ENCODE data around the gene MRPL21. TPM values are rescaled to one million over a fixed set of nuclear protein-coding genes. Genes with fewer than 3 reads are reported as not detected.

Gene MRPL21
- total and polyA plus RNA-seq, 3 experiments from 2014 or later = 96.3 to 104 (median 101) TPM

DNA sequence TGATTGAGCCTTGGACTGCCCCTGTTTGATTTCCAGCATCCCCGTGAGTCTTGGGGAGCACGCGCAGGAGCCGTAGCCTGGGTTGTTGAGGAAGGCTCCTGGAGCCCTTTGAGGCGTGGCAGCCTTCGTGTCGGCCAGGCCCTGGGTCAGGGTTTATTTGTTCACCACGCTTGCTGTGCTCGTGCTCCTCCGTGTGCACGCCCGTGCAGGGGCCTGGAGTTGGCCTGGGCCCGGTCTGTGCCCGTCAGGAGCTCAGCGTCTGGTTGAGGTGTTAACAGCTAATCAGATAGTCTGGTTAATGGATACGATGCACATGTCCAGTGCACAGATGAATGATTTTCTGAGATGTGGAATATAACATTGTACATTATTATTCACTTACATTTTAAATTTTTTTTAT is 8.1 kb upstream of the MRPL21 start:
- H3K4me1 Mint-ChIP-seq = peaks cover 1 to 5% (median 4%) of the 10 kb centered on the region in 3 donors
- H3K9me3 Mint-ChIP-seq = no peaks in the 10 kb centered on the region
- peaks cover 6 to 74% (median 20%) of the 10 kb centered on the region in 3 donors for H3K36me3 Mint-ChIP-seq
- H3K27ac Mint-ChIP-seq = peak overlapping the region in 1 of 8 donors; percentile 46
- ChIA-PET CTCF (no interaction called here), POLR2A (no interaction called here)
- no peak overlapping the region for H3K27ac ChIP-seq (ENCODE audit: low read depth, low read length)
- H3K27me3 Mint-ChIP-seq = peaks cover 0 to 3% of the 10 kb centered on the region in 2 donors
- no peaks in the 10 kb centered on the region for H3K27me3 ChIP-seq (ENCODE audit: insufficient read depth, low read length, poor library complexity, severe bottlenecking)
- H3K4me1 ChIP-seq (ENCODE audit: insufficient read depth, low read length) = no peaks in the 10 kb centered on the region
- no peak overlapping the region for H3K4me3 ChIP-seq (ENCODE audit: low read length)
- H3K9me3 ChIP-seq (ENCODE audit: low read length) = no peaks in the 10 kb centered on the region
- no peak for DNase-seq
- no peak overlapping the region for H3K4me3 Mint-ChIP-seq
- peaks cover 25% of the 10 kb centered on the region for H3K36me3 ChIP-seq (ENCODE audit: insufficient read depth, low read length)

DNA sequence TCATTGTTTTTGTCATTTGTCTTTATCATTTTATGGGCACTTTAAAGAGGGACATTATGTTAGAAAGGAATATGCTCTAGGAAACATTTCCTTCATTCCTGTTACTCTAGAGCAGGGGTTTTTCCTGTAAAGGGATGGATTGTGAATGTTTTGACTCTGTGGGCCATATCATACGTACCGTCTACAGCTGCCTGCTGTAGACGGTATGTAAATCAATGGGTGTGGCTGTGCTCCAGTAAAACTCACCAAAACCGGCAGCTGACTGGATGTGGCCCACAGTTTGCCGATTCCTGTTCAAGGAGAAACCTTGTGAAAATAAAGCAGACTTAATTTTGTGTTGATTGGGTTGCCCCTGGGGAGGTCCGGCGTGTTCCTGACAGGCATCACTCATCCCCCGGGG is 7.3 kb upstream of the MRPL21 start:
- peaks cover 0 to 3% of the 10 kb centered on the region in 2 donors for H3K27me3 Mint-ChIP-seq
- H3K4me1 Mint-ChIP-seq = peaks cover 5 to 7% (median 6%) of the 10 kb centered on the region in 3 donors
- ChIA-PET POLR2A (no interaction called here), CTCF (no interaction called here)
- no peak overlapping the region for H3K27ac ChIP-seq (ENCODE audit: low read depth, low read length)
- no peaks in the 10 kb centered on the region for H3K9me3 Mint-ChIP-seq
- no peak overlapping the region for H3K4me3 ChIP-seq (ENCODE audit: low read length)
- H3K4me3 Mint-ChIP-seq = no peak overlapping the region
- no peaks in the 10 kb centered on the region for H3K9me3 ChIP-seq (ENCODE audit: low read length)
- peaks cover 6 to 69% (median 15%) of the 10 kb centered on the region in 3 donors for H3K36me3 Mint-ChIP-seq
- H3K4me1 ChIP-seq (ENCODE audit: insufficient read depth, low read length) = peaks cover 1% of the 10 kb centered on the region
- DNase-seq = no peak
- no peak overlapping the region for H3K27ac Mint-ChIP-seq
- peaks cover 25% of the 10 kb centered on the region for H3K36me3 ChIP-seq (ENCODE audit: insufficient read depth, low read length)
- H3K27me3 ChIP-seq (ENCODE audit: insufficient read depth, low read length, poor library complexity, severe bottlenecking) = no peaks in the 10 kb centered on the region

DNA sequence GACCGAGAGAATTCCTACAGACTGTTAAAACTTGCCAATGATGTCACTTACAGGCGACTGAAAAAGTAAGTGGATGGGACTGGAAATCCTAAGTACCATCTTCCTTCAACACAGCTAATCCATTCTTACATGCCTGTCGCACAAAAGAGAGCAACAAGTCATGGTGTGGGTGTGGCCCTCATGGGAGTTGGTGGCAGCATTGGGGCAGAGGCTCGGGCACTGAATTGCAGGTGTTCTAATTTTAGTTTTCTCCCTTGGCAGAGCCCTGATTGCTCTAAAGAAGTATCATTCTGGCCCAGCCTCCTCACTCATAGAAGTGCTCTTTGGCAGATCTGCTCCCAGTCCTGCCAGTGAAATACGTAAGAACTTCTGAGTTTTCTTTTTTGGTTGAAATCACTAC is 4.6 kb upstream of the MRPL21 start:
- Histone ChIP-seq H3K27me3 (ENCODE audit: insufficient read depth, low read length, poor library complexity, severe bottlenecking) (no peaks in the 10 kb centered on the region), H3K27ac (ENCODE audit: low read depth, low read length) (no peak overlapping the region), H3K4me1 (ENCODE audit: insufficient read depth, low read length) (peaks cover 16% of the 10 kb centered on the region), H3K36me3 (ENCODE audit: insufficient read depth, low read length) (peaks cover 19% of the 10 kb centered on the region), H3K4me3 (ENCODE audit: low read length) (no peak overlapping the region), H3K9me3 (ENCODE audit: low read length) (no peaks in the 10 kb centered on the region)
- Mint-ChIP-seq H3K36me3 (peaks cover 0 to 62% (median 13%) of the 10 kb centered on the region in 3 donors), H3K27me3 (peaks cover 0 to 3% of the 10 kb centered on the region in 2 donors), H3K27ac (no peak overlapping the region), H3K9me3 (peaks cover 0 to 2% (median 0%) of the 10 kb centered on the region in 5 donors), H3K4me3 (peak overlapping the region in 1 of 7 donors; percentile 62), H3K4me1 (peaks cover 25 to 33% (median 30%) of the 10 kb centered on the region in 3 donors)
- DNase-seq = no peak
- CTCF ChIA-PET = no interaction called here
- POLR2A ChIA-PET = no interaction called here

DNA sequence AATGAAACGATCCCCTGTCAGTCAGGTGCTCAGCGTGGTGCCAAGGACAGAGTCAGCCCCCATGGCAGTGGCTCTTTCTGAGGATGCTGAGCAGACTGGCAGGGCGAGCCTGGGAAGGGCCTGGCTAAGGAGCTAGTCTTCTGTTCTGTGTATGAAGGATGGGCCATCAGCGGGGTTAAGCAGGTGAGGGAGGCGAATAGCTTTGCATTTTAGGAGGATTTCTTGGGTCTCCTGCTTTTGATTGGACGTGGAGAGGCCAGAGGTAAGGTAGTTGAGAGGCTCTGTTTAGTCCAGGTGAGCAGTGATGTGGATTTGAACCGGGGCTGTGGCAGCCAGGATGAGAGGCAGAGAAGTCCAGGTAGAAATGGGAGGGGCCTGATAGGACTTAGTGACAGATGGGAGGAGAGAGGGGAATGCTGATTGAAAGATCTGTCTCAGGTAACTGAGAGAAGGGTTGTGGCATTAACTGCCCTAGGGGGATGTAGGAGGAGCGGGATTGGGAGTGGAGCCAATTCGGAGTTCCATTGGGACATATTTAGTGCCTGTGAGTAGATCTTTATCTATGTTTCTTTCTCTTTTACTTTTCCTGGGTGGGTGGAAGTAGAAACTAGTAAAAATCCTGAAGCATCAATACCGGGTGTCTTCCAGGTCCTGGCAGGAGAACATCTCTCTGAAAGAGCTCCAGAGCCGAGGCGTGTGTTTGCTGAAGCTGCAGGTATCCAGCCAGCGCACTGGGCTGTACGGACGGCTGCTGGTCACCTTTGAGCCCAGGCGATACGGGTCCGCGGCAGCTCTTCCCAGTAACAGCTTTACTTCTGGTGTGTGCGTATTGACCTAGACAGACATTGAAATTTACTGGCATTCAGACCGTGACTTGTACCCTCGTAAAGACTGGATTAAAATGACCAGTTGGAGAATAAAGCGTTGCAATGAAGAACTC is 2.1 kb upstream of the MRPL21 start:
- peaks cover 35% of the 10 kb centered on the region for H3K4me1 ChIP-seq (ENCODE audit: insufficient read depth, low read length)
- Mint-ChIP-seq H3K4me1 (peaks cover 42 to 52% (median 51%) of the 10 kb centered on the region in 3 donors), H3K27ac (peak overlapping the region in 7 of 8 donors; percentile 41 to 96 (median 78)), H3K27me3 (peaks cover 0 to 3% of the 10 kb centered on the region in 2 donors), H3K36me3 (peaks cover 0 to 45% (median 11%) of the 10 kb centered on the region in 3 donors), H3K4me3 (peak overlapping the region; percentile 95 to 99 (median 97)), H3K9me3 (peaks cover 0 to 2% (median 0%) of the 10 kb centered on the region in 5 donors)
- no peak for DNase-seq
- no peaks in the 10 kb centered on the region for H3K27me3 ChIP-seq (ENCODE audit: insufficient read depth, low read length, poor library complexity, severe bottlenecking)
- H3K27ac ChIP-seq (ENCODE audit: low read depth, low read length) = no peak overlapping the region
- POLR2A ChIA-PET = no interaction called here
- peaks cover 11% of the 10 kb centered on the region for H3K36me3 ChIP-seq (ENCODE audit: insufficient read depth, low read length)
- no peak overlapping the region for H3K4me3 ChIP-seq (ENCODE audit: low read length)
- CTCF ChIA-PET = no interaction called here
- no peaks in the 10 kb centered on the region for H3K9me3 ChIP-seq (ENCODE audit: low read length)

DNA sequence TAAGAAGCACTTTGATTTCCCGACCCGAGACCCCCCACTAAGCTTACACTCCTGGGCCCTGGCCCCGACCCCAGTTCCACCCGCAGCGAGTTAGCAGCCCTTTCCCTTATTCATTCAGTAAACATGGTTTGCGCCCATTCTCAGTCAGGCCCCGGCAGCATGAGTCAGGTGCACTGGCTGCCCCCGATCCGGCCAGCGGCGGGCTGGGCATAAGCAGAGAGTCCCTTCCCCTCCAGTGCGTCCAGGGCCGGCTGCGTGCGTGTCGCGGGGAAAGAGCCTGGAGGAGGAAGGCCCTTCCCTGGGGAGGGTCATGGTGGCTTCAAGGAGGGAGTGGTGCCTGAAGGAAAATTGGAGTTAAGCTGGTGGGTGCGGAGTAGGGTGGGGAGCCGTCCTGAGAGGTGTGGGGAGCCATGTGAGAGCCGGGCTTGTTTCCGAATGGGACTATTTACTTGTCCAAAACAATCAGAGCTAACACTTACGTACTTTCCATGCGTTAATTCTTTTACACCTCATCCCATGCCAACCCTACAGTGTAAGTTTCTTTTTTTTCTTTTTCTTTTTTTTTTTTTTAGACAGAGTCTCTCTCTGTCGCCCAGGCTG is 716 bp upstream of the MRPL21 start:
- ChIA-PET POLR2A (no interaction called here), CTCF (interaction anchor here (1.6 kb wide), 1 partner anchor 61 kb away, joined by 4 read pairs; no protein-coding TSS in a partner anchor)
- peaks cover 0 to 3% of the 10 kb centered on the region in 2 donors for H3K27me3 Mint-ChIP-seq
- peaks cover 35% of the 10 kb centered on the region for H3K4me1 ChIP-seq (ENCODE audit: insufficient read depth, low read length)
- peaks cover 9% of the 10 kb centered on the region for H3K36me3 ChIP-seq (ENCODE audit: insufficient read depth, low read length)
- peak in 4 of 5 donors; percentile 7 to 31 (median 11) for DNase-seq
- no peaks in the 10 kb centered on the region for H3K27me3 ChIP-seq (ENCODE audit: insufficient read depth, low read length, poor library complexity, severe bottlenecking)
- peak overlapping the region; percentile 82 for H3K4me3 ChIP-seq (ENCODE audit: low read length)
- peak overlapping the region; percentile 67 for H3K27ac ChIP-seq (ENCODE audit: low read depth, low read length)
- H3K36me3 Mint-ChIP-seq = peaks cover 0 to 48% (median 15%) of the 10 kb centered on the region in 3 donors
- peak overlapping the region; percentile 95 to 99 (median 97) for H3K4me3 Mint-ChIP-seq
- H3K4me1 Mint-ChIP-seq = peaks cover 44 to 63% (median 55%) of the 10 kb centered on the region in 3 donors
- peak overlapping the region; percentile 92 to 97 (median 95) for H3K27ac Mint-ChIP-seq
- H3K9me3 Mint-ChIP-seq = peaks cover 0 to 2% (median 0%) of the 10 kb centered on the region in 5 donors
- no peaks in the 10 kb centered on the region for H3K9me3 ChIP-seq (ENCODE audit: low read length)

DNA sequence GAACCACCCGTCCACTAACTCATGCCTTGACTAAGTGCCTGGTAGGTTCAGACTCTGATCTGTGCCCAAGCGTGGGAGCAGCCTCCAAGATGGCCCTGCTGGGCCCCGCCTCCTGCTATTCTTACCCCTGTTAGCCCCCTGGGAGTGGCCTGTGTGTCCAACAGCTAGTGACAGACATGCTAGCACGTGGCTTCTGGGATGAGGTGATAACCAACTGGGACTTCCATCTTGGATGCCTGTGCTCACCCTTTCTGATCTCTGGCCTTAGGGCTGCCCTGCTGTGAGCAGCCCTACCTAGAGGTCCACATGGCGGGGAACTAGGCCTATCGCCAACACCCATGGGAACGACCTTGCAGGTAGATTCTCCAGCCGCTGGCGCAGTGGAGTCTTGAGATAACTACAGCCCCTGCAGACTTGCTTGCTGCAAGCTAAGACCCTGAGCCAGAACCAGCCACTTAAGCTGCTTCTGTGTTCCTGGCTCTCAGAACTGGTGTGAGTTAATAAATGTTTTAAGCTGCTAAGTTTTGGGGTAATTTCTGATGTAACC is 2.7 kb downstream of the MRPL21 start:
- no peaks in the 10 kb centered on the region for H3K27me3 ChIP-seq (ENCODE audit: insufficient read depth, low read length, poor library complexity, severe bottlenecking)
- H3K27ac ChIP-seq (ENCODE audit: low read depth, low read length) = no peak overlapping the region
- no peak overlapping the region for H3K4me3 ChIP-seq (ENCODE audit: low read length)
- ChIA-PET CTCF (no interaction called here), POLR2A (no interaction called here)
- H3K27ac Mint-ChIP-seq = peak overlapping the region in 1 of 8 donors; percentile 14
- H3K4me1 ChIP-seq (ENCODE audit: insufficient read depth, low read length) = peaks cover 33% of the 10 kb centered on the region
- H3K9me3 ChIP-seq (ENCODE audit: low read length) = no peaks in the 10 kb centered on the region
- no peak for DNase-seq
- H3K4me3 Mint-ChIP-seq = peak overlapping the region in 1 of 7 donors; percentile 51
- H3K27me3 Mint-ChIP-seq = no peaks in the 10 kb centered on the region
- peaks cover 0 to 63% (median 15%) of the 10 kb centered on the region in 3 donors for H3K36me3 Mint-ChIP-seq
- H3K9me3 Mint-ChIP-seq = peaks cover 0 to 2% (median 0%) of the 10 kb centered on the region in 5 donors
- peaks cover 20% of the 10 kb centered on the region for H3K36me3 ChIP-seq (ENCODE audit: insufficient read depth, low read length)
- peaks cover 39 to 56% (median 48%) of the 10 kb centered on the region in 3 donors for H3K4me1 Mint-ChIP-seq

DNA sequence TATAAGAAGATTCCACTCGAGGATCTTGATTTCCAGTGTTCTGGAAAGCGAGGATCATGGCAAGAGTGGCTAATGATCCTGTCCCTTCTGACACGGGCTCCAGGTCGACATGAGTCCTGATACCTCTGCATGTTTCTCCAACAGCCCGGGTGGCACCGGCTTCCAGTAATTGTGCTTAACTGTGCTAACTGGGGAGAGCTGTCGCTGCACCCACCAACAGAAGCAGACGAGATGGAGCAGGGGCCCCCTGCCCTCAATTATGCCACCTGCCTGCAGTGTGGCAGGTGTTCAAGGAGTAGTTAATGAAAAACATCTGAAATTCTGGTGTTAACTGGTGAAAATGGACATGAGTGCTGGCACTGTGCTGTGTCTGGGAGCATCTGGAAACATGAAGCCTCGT is 6.2 kb downstream of the MRPL21 start:
- Mint-ChIP-seq H3K4me1 (peaks cover 10 to 24% (median 14%) of the 10 kb centered on the region in 3 donors), H3K4me3 (no peak overlapping the region), H3K9me3 (no peaks in the 10 kb centered on the region), H3K36me3 (peaks cover 0 to 79% (median 14%) of the 10 kb centered on the region in 3 donors), H3K27ac (no peak overlapping the region), H3K27me3 (no peaks in the 10 kb centered on the region)
- ChIA-PET POLR2A (no interaction called here), CTCF (no interaction called here)
- H3K9me3 ChIP-seq (ENCODE audit: low read length) = no peaks in the 10 kb centered on the region
- no peak for DNase-seq
- H3K36me3 ChIP-seq (ENCODE audit: insufficient read depth, low read length) = peaks cover 29% of the 10 kb centered on the region
- no peaks in the 10 kb centered on the region for H3K27me3 ChIP-seq (ENCODE audit: insufficient read depth, low read length, poor library complexity, severe bottlenecking)
- peaks cover 10% of the 10 kb centered on the region for H3K4me1 ChIP-seq (ENCODE audit: insufficient read depth, low read length)
- no peak overlapping the region for H3K27ac ChIP-seq (ENCODE audit: low read depth, low read length)
- H3K4me3 ChIP-seq (ENCODE audit: low read length) = no peak overlapping the region
